K562 (cell line): ENCODE results near the gene TANK. TPM values are rescaled to one million over a fixed set of nuclear protein-coding genes. Genes with fewer than 3 reads are reported as not detected.
A peak's percentile ranks its signal among the peaks of the same experiment; 100 is the strongest.

Source experiments
- CAMTA2 ChIP-seq: fragments of 250-450 bp; sonication (Bioruptor Pico); conservative IDR thresholded peaks from 2 replicates; pipeline ENCODE4 v1.5.1; 2022
- GABPB2 ChIP-seq: fragments of 250-450 bp; sonication (Bioruptor Pico); conservative IDR thresholded peaks from 2 replicates; pipeline ENCODE4 v1.5.1; 2021; ENCODE audit warnings: mild to moderate bottlenecking
- GTF3C2 ChIP-seq: IDR thresholded peaks from 3 replicates; pipeline ENCODE4 v1.6.1; 2011; ENCODE audit warnings: borderline replicate concordance, mild to moderate bottlenecking, moderate library complexity; ENCODE audit not compliant: insufficient read length; ENCODE audit errors: extremely low read depth
- HNRNPH1 ChIP-seq: fragments of 200-400 bp; formaldehyde crosslinking; optimal IDR thresholded peaks from 2 replicates; pipeline ENCODE3; 2017; ENCODE audit warnings: low read depth, mild to moderate bottlenecking, low read length, moderate library complexity
- HOXB6 ChIP-seq: fragments of 250-450 bp; sonication (Bioruptor Pico); IDR thresholded peaks from 2 replicates; pipeline ENCODE4 v1.5.1; 2022; ENCODE audit warnings: mild to moderate bottlenecking, borderline replicate concordance
- MAFK ChIP-seq: IDR thresholded peaks from 2 replicates; pipeline ENCODE4 v1.6.1; 2011; ENCODE audit warnings: low read length, improper control_type of control experiment
- MEF2A ChIP-seq: IDR thresholded peaks from 2 replicates; pipeline ENCODE4 v1.6.1; 2011; ENCODE audit warnings: low read depth, mild to moderate bottlenecking, low read length, moderate library complexity; ENCODE audit not compliant: control insufficient read depth
- POLR2AphosphoS2 ChIP-seq: IDR thresholded peaks from 2 replicates; pipeline ENCODE4 v1.6.1; 2012; ENCODE audit warnings: low read length, improper control_type of control experiment
- RBBP5 ChIP-seq: fragments of 200-600 bp; sonication (generic); IDR thresholded peaks from 2 replicates; pipeline ENCODE4 v1.6.1; 2012; ENCODE audit warnings: borderline replicate concordance, mild to moderate bottlenecking, low read length, control low read depth, inconsistent platforms; ENCODE audit not compliant: insufficient read depth, poor library complexity, severe bottlenecking
- RNF2 ChIP-seq: sonication (generic); IDR thresholded peaks from 2 replicates; pipeline ENCODE4 v1.6.1; 2016
- SNRNP70 ChIP-seq: fragments of 200-400 bp; formaldehyde crosslinking; optimal IDR thresholded peaks from 2 replicates; pipeline ENCODE3; 2017; ENCODE audit warnings: low read depth, low read length
- TFAM ChIP-seq: fragments of 250-450 bp; sonication (Bioruptor Pico); conservative IDR thresholded peaks from 2 replicates; pipeline ENCODE4 v1.5.0; 2021; ENCODE audit warnings: mild to moderate bottlenecking, moderate library complexity
- ZNF124 ChIP-seq: sonication (generic); formaldehyde crosslinking; IDR thresholded peaks from 2 replicates; pipeline ENCODE4 v1.8.1; 2022; ENCODE audit warnings: missing genetic modification reagents
- ZNF436 ChIP-seq: fragments of 250-450, 450-650 bp; sonication (Bioruptor Pico); formaldehyde crosslinking; IDR thresholded peaks from 2 replicates; pipeline ENCODE4 v1.7.0; 2020; ENCODE audit warnings: mild to moderate bottlenecking
- ZNF766 ChIP-seq: fragments of 200-800 bp; sonication (Bioruptor generic); conservative IDR thresholded peaks from 2 replicates; pipeline ENCODE4 v1.6.1; 2016; ENCODE audit warnings: missing genetic modification characterization, missing compliant biosample characterization
- polyA plus RNA-seq, 8 experiments: library from polyadenylated mRNA; depleted of rRNA in 4 of 8; stranded (reverse) in 5 of 8; unstranded in 3 of 8; fragments of >200 nt; fragmentation: Nextera tagmentation in 2 of 8; fragmentation: Illumina TruSeq in 1 of 8; extraction: Ambion mirVana in 2 of 8; extraction: Trizol in 1 of 8; gene quantifications; 2 replicates each; pipeline versions ENCODE4 v1.2.1 to v1.2.3, GENCODE V29; 2011 to 2014; ENCODE audit warnings: inconsistent platforms in 1 of 8, missing spikeins in 1 of 8
- total RNA-seq, 7 experiments: library from RNA; depleted of rRNA in 6 of 7; stranded (reverse); fragments of >200 nt in 6 of 7; fragmentation: Illumina TruSeq in 2 of 7; extraction: Trizol in 2 of 7; gene quantifications; 2 replicates each; pipeline versions ENCODE4 v1.2.1 to v1.2.3, GENCODE V29; 2011 to 2021; ENCODE audit warnings: low replicate concordance in 1 of 7
- TF ChIP-seq, protein P1 (sequence below): fragments of 450-650 bp; IDR thresholded peaks from 2 replicates; pipeline ENCODE4 v1.6.1; 2017; ENCODE audit warnings: antibody characterized with exemption, mild to moderate bottlenecking
- TF ChIP-seq, protein P2 (sequence below): conservative IDR thresholded peaks from 2 replicates; pipeline ENCODE4 v1.6.1; 2011; ENCODE audit warnings: low read depth, mild to moderate bottlenecking, low read length; ENCODE audit not compliant: control insufficient read depth
- TF ChIP-seq, protein P3 (sequence below): sonication (generic); formaldehyde crosslinking; IDR thresholded peaks from 2 replicates; pipeline ENCODE4 v1.8.1; 2023; ENCODE audit warnings: mild to moderate bottlenecking, missing genetic modification reagents

The TANK gene
- total and polyA plus RNA-seq, 9 of the 15 experiments (the other 6 are each of a cell fraction or from before 2014, with no cell fraction given) = 43.0 to 91.5 (median 54.4) TPM

DNA sequence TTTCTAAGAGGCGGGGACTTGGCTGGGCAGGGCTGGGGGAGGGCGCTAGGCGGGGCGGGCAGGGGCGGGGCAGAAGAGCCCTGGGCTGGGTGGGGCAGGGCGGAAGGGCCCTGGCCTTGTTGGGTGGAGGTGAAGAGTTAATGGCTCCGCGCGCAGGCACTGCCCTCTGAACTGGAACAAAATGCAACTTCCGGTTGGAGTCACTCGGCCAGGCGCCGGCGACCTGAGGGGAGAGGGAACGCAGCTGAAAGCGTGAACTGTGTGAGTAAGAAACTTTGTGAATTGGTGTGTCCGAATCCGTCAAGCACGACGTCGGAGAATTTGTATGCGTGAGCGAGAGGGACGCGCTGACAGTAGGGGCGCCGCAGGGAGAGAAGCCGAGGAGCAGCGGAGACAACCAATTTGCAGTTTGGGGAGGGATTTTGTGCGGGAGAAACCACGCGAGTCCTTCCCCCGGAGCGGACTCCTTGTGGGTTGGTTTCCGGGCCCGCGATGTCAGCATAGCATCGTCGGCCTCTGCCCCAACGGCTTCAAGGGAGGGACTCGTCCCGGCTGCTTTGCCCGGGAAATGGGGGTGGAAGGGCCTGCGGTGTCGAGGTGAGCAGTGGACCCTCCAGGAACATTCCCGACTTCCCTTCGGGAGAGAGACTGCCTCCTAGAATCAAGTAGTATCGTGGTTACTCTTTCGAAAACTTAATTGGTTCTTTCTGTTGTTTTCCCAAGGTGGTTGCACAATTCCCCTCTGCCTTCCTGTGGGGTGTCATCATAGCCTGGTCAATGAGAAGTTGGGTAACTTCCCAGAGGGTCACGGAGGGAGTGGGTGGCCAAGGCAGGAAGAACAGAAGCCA is at the start of gene TANK (continued):
- TF ChIP-seq ZNF436 = 0 out of 2 replicates have a peak, but pooled peaks have one; percentile 58
- no peak for TF ChIP-seq SNRNP70
- no peak for TF ChIP-seq ZNF124
- TF ChIP-seq TFAM (CRISPR knock-in tag) = no peak
- no peak for TF ChIP-seq POLR2AphosphoS2
- TF ChIP-seq RBBP5 = peak; percentile 96
- no peak for TF ChIP-seq MEF2A
- no peak for TF ChIP-seq HNRNPH1
- TF ChIP-seq GABPB2 (CRISPR knock-in tag) = no peak
- TF ChIP-seq, protein P1, sequence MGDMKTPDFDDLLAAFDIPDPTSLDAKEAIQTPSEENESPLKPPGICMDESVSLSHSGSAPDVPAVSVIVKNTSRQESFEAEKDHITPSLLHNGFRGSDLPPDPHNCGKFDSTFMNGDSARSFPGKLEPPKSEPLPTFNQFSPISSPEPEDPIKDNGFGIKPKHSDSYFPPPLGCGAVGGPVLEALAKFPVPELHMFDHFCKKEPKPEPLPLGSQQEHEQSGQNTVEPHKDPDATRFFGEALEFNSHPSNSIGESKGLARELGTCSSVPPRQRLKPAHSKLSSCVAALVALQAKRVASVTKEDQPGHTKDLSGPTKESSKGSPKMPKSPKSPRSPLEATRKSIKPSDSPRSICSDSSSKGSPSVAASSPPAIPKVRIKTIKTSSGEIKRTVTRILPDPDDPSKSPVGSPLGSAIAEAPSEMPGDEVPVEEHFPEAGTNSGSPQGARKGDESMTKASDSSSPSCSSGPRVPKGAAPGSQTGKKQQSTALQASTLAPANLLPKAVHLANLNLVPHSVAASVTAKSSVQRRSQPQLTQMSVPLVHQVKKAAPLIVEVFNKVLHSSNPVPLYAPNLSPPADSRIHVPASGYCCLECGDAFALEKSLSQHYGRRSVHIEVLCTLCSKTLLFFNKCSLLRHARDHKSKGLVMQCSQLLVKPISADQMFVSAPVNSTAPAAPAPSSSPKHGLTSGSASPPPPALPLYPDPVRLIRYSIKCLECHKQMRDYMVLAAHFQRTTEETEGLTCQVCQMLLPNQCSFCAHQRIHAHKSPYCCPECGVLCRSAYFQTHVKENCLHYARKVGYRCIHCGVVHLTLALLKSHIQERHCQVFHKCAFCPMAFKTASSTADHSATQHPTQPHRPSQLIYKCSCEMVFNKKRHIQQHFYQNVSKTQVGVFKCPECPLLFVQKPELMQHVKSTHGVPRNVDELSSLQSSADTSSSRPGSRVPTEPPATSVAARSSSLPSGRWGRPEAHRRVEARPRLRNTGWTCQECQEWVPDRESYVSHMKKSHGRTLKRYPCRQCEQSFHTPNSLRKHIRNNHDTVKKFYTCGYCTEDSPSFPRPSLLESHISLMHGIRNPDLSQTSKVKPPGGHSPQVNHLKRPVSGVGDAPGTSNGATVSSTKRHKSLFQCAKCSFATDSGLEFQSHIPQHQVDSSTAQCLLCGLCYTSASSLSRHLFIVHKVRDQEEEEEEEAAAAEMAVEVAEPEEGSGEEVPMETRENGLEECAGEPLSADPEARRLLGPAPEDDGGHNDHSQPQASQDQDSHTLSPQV = no peak
- TF ChIP-seq CAMTA2 (CRISPR knock-in tag) = no peak
- TF ChIP-seq, protein P2, sequence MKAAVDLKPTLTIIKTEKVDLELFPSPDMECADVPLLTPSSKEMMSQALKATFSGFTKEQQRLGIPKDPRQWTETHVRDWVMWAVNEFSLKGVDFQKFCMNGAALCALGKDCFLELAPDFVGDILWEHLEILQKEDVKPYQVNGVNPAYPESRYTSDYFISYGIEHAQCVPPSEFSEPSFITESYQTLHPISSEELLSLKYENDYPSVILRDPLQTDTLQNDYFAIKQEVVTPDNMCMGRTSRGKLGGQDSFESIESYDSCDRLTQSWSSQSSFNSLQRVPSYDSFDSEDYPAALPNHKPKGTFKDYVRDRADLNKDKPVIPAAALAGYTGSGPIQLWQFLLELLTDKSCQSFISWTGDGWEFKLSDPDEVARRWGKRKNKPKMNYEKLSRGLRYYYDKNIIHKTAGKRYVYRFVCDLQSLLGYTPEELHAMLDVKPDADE = peak; percentile 86
- TF ChIP-seq ZNF766 = no peak; the same call in 1 of the 2 replicates
- no peak; the same call in 1 of the 2 replicates for TF ChIP-seq RNF2
- TF ChIP-seq MAFK = 0 out of 2 replicates have a peak, but pooled peaks have one; percentile 8
- TF ChIP-seq, protein P3, sequence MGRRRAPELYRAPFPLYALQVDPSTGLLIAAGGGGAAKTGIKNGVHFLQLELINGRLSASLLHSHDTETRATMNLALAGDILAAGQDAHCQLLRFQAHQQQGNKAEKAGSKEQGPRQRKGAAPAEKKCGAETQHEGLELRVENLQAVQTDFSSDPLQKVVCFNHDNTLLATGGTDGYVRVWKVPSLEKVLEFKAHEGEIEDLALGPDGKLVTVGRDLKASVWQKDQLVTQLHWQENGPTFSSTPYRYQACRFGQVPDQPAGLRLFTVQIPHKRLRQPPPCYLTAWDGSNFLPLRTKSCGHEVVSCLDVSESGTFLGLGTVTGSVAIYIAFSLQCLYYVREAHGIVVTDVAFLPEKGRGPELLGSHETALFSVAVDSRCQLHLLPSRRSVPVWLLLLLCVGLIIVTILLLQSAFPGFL (CRISPR knock-in tag) = no peak
- TF ChIP-seq GTF3C2 = no peak
- no peak for TF ChIP-seq HOXB6 (CRISPR knock-in tag)
